ENCODE data around the gene MGMT. TPM values are rescaled to one million over a fixed set of nuclear protein-coding genes. Genes with fewer than 3 reads are reported as not detected.

MGMT gene
- total and polyA plus RNA-seq, 2 donors (not counting 1 experiment from before 2014, with no cell fraction given): 1.9 to 29.1 TPM

GRCh38 chr10:129523031-129523722, 56.1 kb downstream of the MGMT start:
- H3K27ac ChIP-seq (ENCODE audit: insufficient read depth, low read length): no peak overlapping the region

DNA sequence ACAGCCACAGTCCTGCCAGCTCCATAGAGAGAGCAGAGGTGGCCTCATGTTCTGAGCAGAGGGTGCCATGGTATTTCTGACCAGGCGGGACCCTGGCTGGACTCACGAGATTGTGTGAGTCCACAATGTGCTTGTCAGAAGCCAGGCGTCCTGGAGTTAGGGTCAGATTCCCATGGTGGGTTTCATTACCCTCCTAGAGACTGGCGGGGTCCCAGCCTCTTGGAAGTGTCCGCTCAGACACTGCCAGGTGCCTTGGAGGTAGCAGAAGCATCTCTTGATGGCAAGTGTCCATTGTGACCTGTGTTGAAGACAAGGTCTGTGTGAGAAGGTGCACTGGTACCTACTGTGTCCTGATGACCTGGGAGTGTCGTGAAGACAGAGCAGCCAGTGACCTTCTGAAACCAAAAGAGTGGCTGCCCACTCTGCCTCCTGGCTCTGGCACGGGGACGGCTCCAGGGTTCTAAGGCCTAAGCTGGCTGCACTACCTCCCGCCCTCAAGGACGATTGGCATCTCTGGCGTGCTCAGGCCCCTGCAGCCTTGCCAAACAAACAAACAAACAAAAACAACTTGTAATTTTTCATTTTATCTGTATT, 56.8 kb downstream of the MGMT start:
- H3K9ac ChIP-seq (ENCODE audit: insufficient read depth, low read length): no peak overlapping the region
- no peaks in the 10 kb centered on the region for H3K27me3 ChIP-seq (ENCODE audit: control insufficient read depth, insufficient read depth, low read length)
- no peak overlapping the region for H2AFZ ChIP-seq (ENCODE audit: low read length)
- no peaks in the 10 kb centered on the region for H3K79me2 ChIP-seq (ENCODE audit: control insufficient read depth, insufficient read depth, low read length)
- H3K9me3 ChIP-seq (ENCODE audit: control insufficient read depth, insufficient read depth, low read depth, low read length): no peaks in the 10 kb centered on the region
- no peak for TF ChIP-seq EZH2 (IDR thresholded peaks at IDR 0.05; ENCODE audit: low read length, missing control alignments)
- TF ChIP-seq, protein P1, sequence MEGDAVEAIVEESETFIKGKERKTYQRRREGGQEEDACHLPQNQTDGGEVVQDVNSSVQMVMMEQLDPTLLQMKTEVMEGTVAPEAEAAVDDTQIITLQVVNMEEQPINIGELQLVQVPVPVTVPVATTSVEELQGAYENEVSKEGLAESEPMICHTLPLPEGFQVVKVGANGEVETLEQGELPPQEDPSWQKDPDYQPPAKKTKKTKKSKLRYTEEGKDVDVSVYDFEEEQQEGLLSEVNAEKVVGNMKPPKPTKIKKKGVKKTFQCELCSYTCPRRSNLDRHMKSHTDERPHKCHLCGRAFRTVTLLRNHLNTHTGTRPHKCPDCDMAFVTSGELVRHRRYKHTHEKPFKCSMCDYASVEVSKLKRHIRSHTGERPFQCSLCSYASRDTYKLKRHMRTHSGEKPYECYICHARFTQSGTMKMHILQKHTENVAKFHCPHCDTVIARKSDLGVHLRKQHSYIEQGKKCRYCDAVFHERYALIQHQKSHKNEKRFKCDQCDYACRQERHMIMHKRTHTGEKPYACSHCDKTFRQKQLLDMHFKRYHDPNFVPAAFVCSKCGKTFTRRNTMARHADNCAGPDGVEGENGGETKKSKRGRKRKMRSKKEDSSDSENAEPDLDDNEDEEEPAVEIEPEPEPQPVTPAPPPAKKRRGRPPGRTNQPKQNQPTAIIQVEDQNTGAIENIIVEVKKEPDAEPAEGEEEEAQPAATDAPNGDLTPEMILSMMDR (conservative IDR thresholded peaks at IDR 0.05 in 1 of 2, IDR thresholded peaks at IDR 0.05 in 1 of 2; ENCODE audit: low read depth in 1 of 2, low read length in 2 of 2): no peak
- no peaks in the 10 kb centered on the region for H3K36me3 ChIP-seq (ENCODE audit: control insufficient read depth, insufficient read depth, low read length)
- no peak for DNase-seq (ENCODE audit: low read depth in 2 of 2)
- no peak overlapping the region for H3K4me3 ChIP-seq (replicated peaks in 1 of 4; ENCODE audit: control extremely low read depth in 1 of 4, insufficient read depth in 1 of 4, low read depth in 3 of 4, low read length in 4 of 4)
- H3K27ac ChIP-seq (ENCODE audit: insufficient read depth, low read length): no peak overlapping the region
- H3K4me2 ChIP-seq (ENCODE audit: extremely low read depth, insufficient read depth, low read length): no peak overlapping the region
- H4K20me1 ChIP-seq (ENCODE audit: control insufficient read depth, extremely low read depth, insufficient read depth, low read length): no peaks in the 10 kb centered on the region
- H3K4me1 ChIP-seq (ENCODE audit: control insufficient read depth, extremely low read depth, insufficient read depth, low read length): no peaks in the 10 kb centered on the region

More at GRCh38 chr10:129523031-129523722, 56.1 kb downstream of the MGMT start:
- H3K9ac ChIP-seq (ENCODE audit: insufficient read depth, low read length): no peak overlapping the region
- no peak overlapping the region for H2AFZ ChIP-seq (ENCODE audit: low read length)
- no peaks in the 10 kb centered on the region for H3K27me3 ChIP-seq (ENCODE audit: control insufficient read depth, insufficient read depth, low read length)
- H3K9me3 ChIP-seq (ENCODE audit: control insufficient read depth, insufficient read depth, low read depth, low read length): no peaks in the 10 kb centered on the region
- H4K20me1 ChIP-seq (ENCODE audit: control insufficient read depth, extremely low read depth, insufficient read depth, low read length): no peaks in the 10 kb centered on the region
- H3K79me2 ChIP-seq (ENCODE audit: control insufficient read depth, insufficient read depth, low read length): no peaks in the 10 kb centered on the region
- H3K4me2 ChIP-seq (ENCODE audit: extremely low read depth, insufficient read depth, low read length): no peak overlapping the region
- no peak for DNase-seq (ENCODE audit: low read depth in 2 of 2)
- no peaks in the 10 kb centered on the region for H3K4me1 ChIP-seq (ENCODE audit: control insufficient read depth, extremely low read depth, insufficient read depth, low read length)
- no peaks in the 10 kb centered on the region for H3K36me3 ChIP-seq (ENCODE audit: control insufficient read depth, insufficient read depth, low read length)
- TF ChIP-seq, protein P1 (conservative IDR thresholded peaks at IDR 0.05 in 1 of 2, IDR thresholded peaks at IDR 0.05 in 1 of 2; ENCODE audit: low read depth in 1 of 2, low read length in 2 of 2): no peak
- TF ChIP-seq EZH2 (IDR thresholded peaks at IDR 0.05; ENCODE audit: low read length, missing control alignments): no peak
- H3K4me3 ChIP-seq (replicated peaks in 1 of 4; ENCODE audit: control extremely low read depth in 1 of 4, insufficient read depth in 1 of 4, low read depth in 3 of 4, low read length in 4 of 4): no peak overlapping the region

DNA sequence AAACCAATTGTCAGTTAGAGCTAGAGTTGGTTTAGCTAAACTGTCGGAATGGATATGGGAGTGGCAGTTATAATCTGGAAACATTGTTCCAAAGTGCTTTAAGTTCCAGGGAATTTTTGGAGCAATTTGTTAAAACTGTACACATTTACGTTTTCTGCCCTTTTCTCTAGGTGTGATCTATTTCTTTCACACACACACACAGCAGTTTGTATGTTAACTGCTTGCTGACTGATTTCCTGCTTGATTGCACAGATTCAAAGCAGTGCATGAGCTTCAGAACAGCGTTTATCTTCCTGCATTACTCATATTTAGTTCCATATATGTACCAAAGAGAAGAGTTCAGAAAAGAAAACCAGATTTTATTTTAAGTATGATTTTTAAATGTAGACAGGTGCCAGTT, 57.9 kb downstream of the MGMT start:
- no peaks in the 10 kb centered on the region for H3K27me3 ChIP-seq (ENCODE audit: control insufficient read depth, insufficient read depth, low read length)
- TF ChIP-seq, protein P1 (conservative IDR thresholded peaks at IDR 0.05 in 1 of 2, IDR thresholded peaks at IDR 0.05 in 1 of 2; ENCODE audit: low read depth in 1 of 2, low read length in 2 of 2): no peak
- no peak for TF ChIP-seq EZH2 (IDR thresholded peaks at IDR 0.05; ENCODE audit: low read length, missing control alignments)
- no peak overlapping the region for H3K4me2 ChIP-seq (ENCODE audit: extremely low read depth, insufficient read depth, low read length)
- H3K9me3 ChIP-seq (ENCODE audit: control insufficient read depth, insufficient read depth, low read depth, low read length): no peaks in the 10 kb centered on the region
- H3K79me2 ChIP-seq (ENCODE audit: control insufficient read depth, insufficient read depth, low read length): no peaks in the 10 kb centered on the region
- H3K4me1 ChIP-seq (ENCODE audit: control insufficient read depth, extremely low read depth, insufficient read depth, low read length): no peaks in the 10 kb centered on the region
- no peaks in the 10 kb centered on the region for H3K36me3 ChIP-seq (ENCODE audit: control insufficient read depth, insufficient read depth, low read length)
- no peak overlapping the region for H3K9ac ChIP-seq (ENCODE audit: insufficient read depth, low read length)
- no peak overlapping the region for H3K4me3 ChIP-seq (replicated peaks in 1 of 4; ENCODE audit: control extremely low read depth in 1 of 4, insufficient read depth in 1 of 4, low read depth in 3 of 4, low read length in 4 of 4)
- no peak overlapping the region for H3K27ac ChIP-seq (ENCODE audit: insufficient read depth, low read length)
- DNase-seq (ENCODE audit: low read depth in 2 of 2): no peak
- H2AFZ ChIP-seq (ENCODE audit: low read length): no peak overlapping the region
- no peaks in the 10 kb centered on the region for H4K20me1 ChIP-seq (ENCODE audit: control insufficient read depth, extremely low read depth, insufficient read depth, low read length)

Measured in fibroblast of lung (primary cell).